ENCODE measurements around the gene NKX3-2. TPM values are rescaled to one million over a fixed set of nuclear protein-coding genes. Genes with fewer than 3 reads are reported as not detected.

NKX3-2 gene
- total RNA-seq, 1 experiment from 2014 or later = 1.4 TPM

- ChIA-PET CTCF (no interaction called here), RAD21 (ENCODE audit: low non-redundant PET in 1 of 2, low total read pairs in 2 of 2, uncharacterized antibody in 2 of 2, unreplicated experiment in 2 of 2) (no interaction called here)
- intact Hi-C loops (cut with micrococcal nuclease) = no loop called here
Observed at GRCh38 chr4:13537011-13537831, 7.1 kb downstream of the NKX3-2 start.

More at GRCh38 chr4:13537011-13537831, 7.1 kb downstream of the NKX3-2 start:
- POLR2A ChIA-PET = no interaction called here
- ATAC-seq (no peak), DNase-seq (ENCODE audit: low read depth, low spot score) (no peak)
- H3K79me2 ChIP-seq (ENCODE audit: insufficient read depth, low read length) = no peaks in the 10 kb centered on the region
- TF ChIP-seq ZBTB33 (IDR thresholded peaks at IDR 0.05; ENCODE audit: extremely low read depth, insufficient replicate concordance, low read length) (no peak), EZH2phosphoT487 (IDR thresholded peaks at IDR 0.05; ENCODE audit: borderline replicate concordance) (no peak), YY1 (IDR thresholded peaks at IDR 0.05; ENCODE audit: extremely low read depth, insufficient replicate concordance, low read depth, low read length) (no peak), JUND (IDR thresholded peaks at IDR 0.05) (no peak), REST (IDR thresholded peaks at IDR 0.05; ENCODE audit: low read depth) (no peak), MAX (IDR thresholded peaks at IDR 0.05) (no peak), POLR2AphosphoS5 (IDR thresholded peaks at IDR 0.05; ENCODE audit: low read depth, low read length) (no peak), CTCF (IDR thresholded peaks at IDR 0.05 in 2 of 3, conservative IDR thresholded peaks at IDR 0.05 in 1 of 3; ENCODE audit: borderline replicate concordance in 1 of 3, insufficient read depth in 1 of 3, low read depth in 2 of 3, low read length in 2 of 3) (no peak), ZFX (IDR thresholded peaks at IDR 0.05) (no peak), FOSL1 (IDR thresholded peaks at IDR 0.05; ENCODE audit: low read depth) (no peak), RAD21 (IDR thresholded peaks at IDR 0.05; ENCODE audit: low read depth) (no peak), ATF3 (IDR thresholded peaks at IDR 0.05) (no peak), CBX3 (IDR thresholded peaks at IDR 0.05; ENCODE audit: low read depth) (no peak), TCF7L2 (IDR thresholded peaks at IDR 0.05; ENCODE audit: borderline replicate concordance, extremely low read depth, insufficient read depth, insufficient read length) (no peak), ELF1 (IDR thresholded peaks at IDR 0.05; ENCODE audit: borderline replicate concordance, low read depth) (no peak), CEBPB (IDR thresholded peaks at IDR 0.05; ENCODE audit: low read depth) (no peak), EZH2 (IDR thresholded peaks at IDR 0.05) (no peak), ZNF274 (IDR thresholded peaks at IDR 0.05; ENCODE audit: low read depth, low read length) (no peak), SP1 (IDR thresholded peaks at IDR 0.05; ENCODE audit: low read depth) (no peak)
- no peak overlapping the region for H2AFZ ChIP-seq (ENCODE audit: low read depth, low read length, poor library complexity, severe bottlenecking)
- H3K36me3 ChIP-seq (ENCODE audit: control insufficient read depth in 1 of 2, insufficient read depth in 2 of 2, low read length in 2 of 2) = no peaks in the 10 kb centered on the region
- no peaks in the 10 kb centered on the region for H3K9me2 ChIP-seq (ENCODE audit: insufficient read depth)
- no peaks in the 10 kb centered on the region for H3K27me3 ChIP-seq (ENCODE audit: insufficient read depth, low read length)
- no peaks in the 10 kb centered on the region for H3K4me1 ChIP-seq (ENCODE audit: control insufficient read depth in 1 of 2, insufficient read depth in 2 of 2, low read length in 2 of 2)
- no peaks in the 10 kb centered on the region for H4K20me1 ChIP-seq (ENCODE audit: insufficient read depth)
- no peak overlapping the region for H3K4me3 ChIP-seq (replicated peaks in 1 of 2; ENCODE audit: low read depth in 1 of 2, low read length in 2 of 2)
- H3K9me3 ChIP-seq (ENCODE audit: control insufficient read depth in 1 of 2, insufficient read depth in 1 of 2, low read depth in 1 of 2, low read length in 2 of 2) = no peaks in the 10 kb centered on the region
- no peak overlapping the region for H3K4me2 ChIP-seq (ENCODE audit: low read length)
- no TSS peak for BruUV-seq (replicated peaks)
- no peak overlapping the region for H3K9ac ChIP-seq (ENCODE audit: low read length)
- H3K27ac ChIP-seq (ENCODE audit: low read depth, low read length) = no peak overlapping the region
